GM12875 (cell line): ENCODE measurements around the gene STK32C.

ENCODE experiments used
- H3K4me3 ChIP-seq: one replicate; pipeline ENCODE4 v1.5.1; 2011; ENCODE audit warnings: low read depth, low read length, control low read depth
- CTCF ChIP-seq: IDR thresholded peaks from 2 replicates; pipeline ENCODE4 v1.5.1; 2011; ENCODE audit warnings: low read depth, mild to moderate bottlenecking, control low read depth, inconsistent platforms, low read length, moderate library complexity, borderline replicate concordance; ENCODE audit not compliant: insufficient read depth

STK32C gene

GRCh38 chr10:132200344-132201110 is 107.2 kb downstream of the STK32C start:
- no peak overlapping the region for H3K4me3 ChIP-seq
- TF ChIP-seq CTCF: no peak

- no peak for TF ChIP-seq CTCF
- no peak overlapping the region for H3K4me3 ChIP-seq
Observed at GRCh38 chr10:132199854-132200311, 107.9 kb downstream of the STK32C start.

GRCh38 chr10:132199268-132199853 is 108.4 kb downstream of the STK32C start:
- no peak overlapping the region for H3K4me3 ChIP-seq
- TF ChIP-seq CTCF: no peak

- H3K4me3 ChIP-seq: no peak overlapping the region
- no peak for TF ChIP-seq CTCF
Observed at GRCh38 chr10:132198381-132199181, 109.2 kb downstream of the STK32C start.

GRCh38 chr10:132198068-132198370 is 109.7 kb downstream of the STK32C start:
- H3K4me3 ChIP-seq: no peak overlapping the region
- no peak for TF ChIP-seq CTCF

GRCh38 chr10:132197271-132198067 is 110.3 kb downstream of the STK32C start:
- no peak for TF ChIP-seq CTCF
- no peak overlapping the region for H3K4me3 ChIP-seq
